GM23248 (cell line): ENCODE measurements around the gene GATAD2B. TPM values are rescaled to one million over a fixed set of nuclear protein-coding genes. Genes with fewer than 3 reads are reported as not detected.

Experiments used
- DNase-seq: peaks from one replicate; pipeline ENCODE4 v3.0.0-alpha.2; 2015
- H2AFZ ChIP-seq: fragments of 200-600 bp; sonication (generic); 2 replicates; pipeline ENCODE4 v1.6.1; 2016; ENCODE audit warnings: antibody characterized with exemption
- H3F3A ChIP-seq: fragments of 200-600 bp; sonication (generic); 2 replicates; pipeline ENCODE4 v1.6.1; 2016; ENCODE audit warnings: mild to moderate bottlenecking, antibody characterized with exemption, mixed run types; ENCODE audit not compliant: insufficient read depth
- H3K27ac ChIP-seq: fragments of 200-600 bp; sonication (generic); 2 replicates; pipeline ENCODE4 v1.5.1; 2016; ENCODE audit warnings: mild to moderate bottlenecking
- H3K27me3 ChIP-seq: fragments of 200-600 bp; sonication (generic); replicated peaks from 2 replicates; pipeline ENCODE4 v1.6.1; 2016; ENCODE audit warnings: mild to moderate bottlenecking; ENCODE audit not compliant: insufficient read depth
- H3K36me3 ChIP-seq: fragments of 200-600 bp; sonication (generic); 2 replicates; pipeline ENCODE4 v1.6.1; 2016; ENCODE audit warnings: low read depth, mild to moderate bottlenecking
- H3K4me1 ChIP-seq: fragments of 200-600 bp; sonication (generic); 2 replicates; pipeline ENCODE4 v1.6.1; 2016; ENCODE audit warnings: mild to moderate bottlenecking; ENCODE audit not compliant: insufficient read depth
- H3K4me2 ChIP-seq: fragments of 200-600 bp; sonication (generic); one replicate; pipeline ENCODE4 v1.6.1; 2016; ENCODE audit warnings: mild to moderate bottlenecking; ENCODE audit not compliant: unreplicated experiment
- H3K4me3 ChIP-seq: fragments of 200-600 bp; sonication (generic); 2 replicates; pipeline ENCODE4 v1.5.1; 2016; ENCODE audit warnings: mild to moderate bottlenecking
- H3K79me2 ChIP-seq: fragments of 200-600 bp; sonication (generic); 2 replicates; pipeline ENCODE4 v1.6.1; 2016; ENCODE audit warnings: mild to moderate bottlenecking; ENCODE audit not compliant: insufficient read depth
- H3K9ac ChIP-seq: fragments of 200-600 bp; sonication (generic); 2 replicates; pipeline ENCODE4 v1.6.1; 2016; ENCODE audit warnings: mild to moderate bottlenecking
- H3K9me2 ChIP-seq: fragments of 200-600 bp; sonication (generic); 2 replicates; pipeline ENCODE4 v1.6.1; 2016; ENCODE audit warnings: mixed run types, mild to moderate bottlenecking, moderate library complexity; ENCODE audit not compliant: insufficient read depth
- H3K9me3 ChIP-seq: fragments of 200-600 bp; sonication (generic); one replicate; pipeline ENCODE4 v1.6.1; 2017; ENCODE audit warnings: low read depth
- H4K20me1 ChIP-seq: fragments of 200-600 bp; sonication (generic); 2 replicates; pipeline ENCODE4 v1.6.0; 2016; ENCODE audit not compliant: insufficient read depth
- EZH2 ChIP-seq: fragments of 200-600 bp; sonication (generic); IDR thresholded peaks from 2 replicates; pipeline ENCODE4 v1.6.1; 2018; ENCODE audit warnings: antibody characterized with exemption, mild to moderate bottlenecking; ENCODE audit not compliant: insufficient read depth, poor library complexity, severe bottlenecking
- EZH2phosphoT487 ChIP-seq: fragments of 200-600 bp; sonication (generic); IDR thresholded peaks from 2 replicates; pipeline ENCODE4 v1.6.1; 2018; ENCODE audit warnings: antibody characterized with exemption, moderate library complexity, mild to moderate bottlenecking, low read depth; ENCODE audit not compliant: insufficient read depth
- WGBS, 2 experiments: methylation state at CpG; one replicate each; pipeline ENCODE4 v1.1.6; 2015 to 2017; ENCODE audit warnings: low lambda C conversion rate in 2 of 2, low coverage in 1 of 2; ENCODE audit errors: missing lambda C conversion rate in 2 of 2; 5-methylcytosine and 5-hydroxymethylcytosine counted together
- in situ Hi-C: fragments of 300-500 bp; cut with MboI; formaldehyde crosslinking; loops from 2 replicates; pipeline ENCODE4 v1.15.0; 2020
- polyA plus RNA-seq: library from polyadenylated mRNA; unstranded; fragments of >200 nt; fragmentation: Nextera tagmentation; extraction: Ambion mirVana; gene quantifications from 2 replicates; pipeline ENCODE4 v1.2.1, GENCODE V29; 2016
- total RNA-seq: library from RNA; depleted of rRNA; stranded (reverse); fragments of >200 nt; shearing (Covaris generic); gene quantifications from 2 replicates; pipeline ENCODE4 v1.2.3, GENCODE V29; 2014

GATAD2B gene
- total and polyA plus RNA-seq, 2 experiments from 2014 or later = 3.3 to 3.9 TPM

- Histone ChIP-seq H3K36me3 (peaks cover 15% of the 10 kb centered on the region; the same call in 1 of the 2 replicates), H3K9ac (no peak overlapping the region), H3K27me3 (no peaks in the 10 kb centered on the region), H3K79me2 (no peaks in the 10 kb centered on the region), H3K27ac (no peak overlapping the region), H4K20me1 (no peaks in the 10 kb centered on the region), H3F3A (peaks cover 15% of the 10 kb centered on the region), H3K4me2 (no peak overlapping the region), H3K4me3 (no peak overlapping the region), H3K9me2 (no peaks in the 10 kb centered on the region), H2AFZ (no peak overlapping the region), H3K4me1 (peaks cover 7% of the 10 kb centered on the region; the same call in 1 of the 2 replicates), H3K9me3 (no peaks in the 10 kb centered on the region)
- WGBS, 2 experiments = 91 to 92% methylated on average over 18 of the region's 21 CpGs
- in situ Hi-C loops = no loop called here
- DNase-seq = no peak
- TF ChIP-seq EZH2 = no peak
- TF ChIP-seq EZH2phosphoT487 = no peak
Measured at GRCh38 chr1:153771841-153772593, 150.8 kb downstream of the GATAD2B start.

- Histone ChIP-seq H2AFZ (no peak overlapping the region), H3K27me3 (no peaks in the 10 kb centered on the region), H3K4me1 (peaks cover 7% of the 10 kb centered on the region; the same call in 1 of the 2 replicates), H3K27ac (no peak overlapping the region), H3K79me2 (no peaks in the 10 kb centered on the region), H4K20me1 (no peaks in the 10 kb centered on the region), H3K9me3 (no peaks in the 10 kb centered on the region), H3K36me3 (peaks cover 15% of the 10 kb centered on the region; the same call in 1 of the 2 replicates), H3K9ac (no peak overlapping the region), H3K4me2 (no peak overlapping the region), H3F3A (peaks cover 15% of the 10 kb centered on the region), H3K4me3 (no peak overlapping the region), H3K9me2 (no peaks in the 10 kb centered on the region)
- DNase-seq = no peak
- in situ Hi-C loops = no loop called here
- 93 to 96% methylated on average over 2 of the region's 2 CpGs for WGBS, 2 experiments
- TF ChIP-seq EZH2phosphoT487 = no peak
- no peak for TF ChIP-seq EZH2
Measured at GRCh38 chr1:153771261-153771660, 151.5 kb downstream of the GATAD2B start.

- Histone ChIP-seq H4K20me1 (no peaks in the 10 kb centered on the region), H3K9me2 (no peaks in the 10 kb centered on the region)
- in situ Hi-C loops = no loop called here
Measured at GRCh38 chr1:153770797-153771196, 152.0 kb downstream of the GATAD2B start.

GRCh38 chr1:153769221-153769620 is 153.6 kb downstream of the GATAD2B start:
- Histone ChIP-seq H3K9me3 (no peaks in the 10 kb centered on the region), H3K4me1 (no peaks in the 10 kb centered on the region), H4K20me1 (no peaks in the 10 kb centered on the region), H2AFZ (no peak overlapping the region), H3K79me2 (no peaks in the 10 kb centered on the region), H3F3A (peaks cover 7% of the 10 kb centered on the region), H3K36me3 (peaks cover 26% of the 10 kb centered on the region; the same call in 1 of the 2 replicates), H3K4me3 (no peak overlapping the region), H3K4me2 (no peak overlapping the region), H3K27ac (no peak overlapping the region), H3K9me2 (no peaks in the 10 kb centered on the region), H3K27me3 (no peaks in the 10 kb centered on the region), H3K9ac (no peak overlapping the region)
- TF ChIP-seq EZH2 (no peak), EZH2phosphoT487 (no peak)
- in situ Hi-C loops = no loop called here
- DNase-seq = no peak
- WGBS, 2 experiments = 94 to 98% methylated on average over 3 of the region's 3 CpGs

More at GRCh38 chr1:153770797-153771196, 152.0 kb downstream of the GATAD2B start:
- H3K36me3 ChIP-seq = peaks cover 15% of the 10 kb centered on the region; the same call in 1 of the 2 replicates
- TF ChIP-seq EZH2 (no peak), EZH2phosphoT487 (no peak)
- H3K79me2 ChIP-seq = no peaks in the 10 kb centered on the region
- peaks cover 15% of the 10 kb centered on the region for H3F3A ChIP-seq
- H3K4me3 ChIP-seq = no peak overlapping the region
- WGBS, 2 experiments = 66 to 74% methylated on average over 7 to 11 of the region's 11 CpGs
- peaks cover 7% of the 10 kb centered on the region; the same call in 1 of the 2 replicates for H3K4me1 ChIP-seq
- H3K9me3 ChIP-seq = no peaks in the 10 kb centered on the region
- H3K9ac ChIP-seq = no peak overlapping the region
- DNase-seq = no peak
- no peaks in the 10 kb centered on the region for H3K27me3 ChIP-seq
- no peak overlapping the region for H3K4me2 ChIP-seq
- no peak overlapping the region for H2AFZ ChIP-seq
- H3K27ac ChIP-seq = no peak overlapping the region
